GM21576 (cell line): ENCODE data around the gene NKAP.
"Not testable (repeated sequence)": the region's sequence is repeated elsewhere in the genome, so short reads cannot be mapped to it uniquely, and the experiment has no call there.

Experiments
- ATAC-seq: cut with Tn5 transposase; IDR thresholded peaks from one replicate; pipeline ENCODE4 v1.9.1; 2021; ENCODE audit warnings: mild to moderate bottlenecking, moderate library complexity; ENCODE audit not compliant: unreplicated experiment

Gene NKAP

DNA sequence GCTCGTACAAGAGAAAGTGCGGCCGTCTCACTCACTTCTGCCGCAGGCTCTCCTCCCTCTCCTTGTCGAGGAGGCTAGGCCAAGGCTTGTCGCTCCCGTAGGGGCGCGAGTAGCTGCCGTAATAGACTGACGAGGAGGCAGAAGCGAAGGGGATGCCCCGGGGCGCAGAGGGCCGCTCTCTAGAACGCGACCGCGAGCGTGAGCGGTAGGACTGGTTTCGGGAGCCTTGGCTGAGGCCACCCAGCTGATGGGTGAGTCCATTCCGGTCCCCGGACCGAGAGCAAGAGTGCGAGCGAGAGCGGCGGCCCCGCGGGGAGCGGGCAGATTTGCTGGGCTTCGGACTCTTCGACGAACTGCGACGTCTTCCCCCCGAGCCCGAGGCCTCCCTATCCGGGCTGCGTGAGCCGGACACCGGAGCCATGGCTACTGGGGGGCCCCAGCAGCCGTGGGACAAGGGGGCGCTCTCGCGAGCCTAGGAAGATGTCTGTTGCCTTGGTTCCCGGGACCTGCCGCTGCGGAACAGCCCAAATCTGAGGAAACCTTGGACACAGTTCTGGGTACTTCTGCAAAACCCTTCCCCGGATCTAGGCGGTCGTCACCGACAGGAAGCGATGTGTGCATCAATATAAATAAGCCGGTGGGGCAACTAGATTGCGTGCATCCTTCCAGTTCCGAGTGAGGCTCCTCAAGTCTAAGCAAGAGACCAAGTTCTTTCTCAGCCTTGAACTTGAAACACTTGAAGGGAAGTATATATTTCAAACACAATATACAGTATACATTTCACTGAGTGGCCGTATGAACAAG, at the start of gene NKAP:
Gene NKAP, minus strand, starts transcription at position 567 of the 804 bp plus-strand sequence. Its CDS starts 146 bp downstream, at position 421.
- peak; percentile 83 for ATAC-seq

DNA sequence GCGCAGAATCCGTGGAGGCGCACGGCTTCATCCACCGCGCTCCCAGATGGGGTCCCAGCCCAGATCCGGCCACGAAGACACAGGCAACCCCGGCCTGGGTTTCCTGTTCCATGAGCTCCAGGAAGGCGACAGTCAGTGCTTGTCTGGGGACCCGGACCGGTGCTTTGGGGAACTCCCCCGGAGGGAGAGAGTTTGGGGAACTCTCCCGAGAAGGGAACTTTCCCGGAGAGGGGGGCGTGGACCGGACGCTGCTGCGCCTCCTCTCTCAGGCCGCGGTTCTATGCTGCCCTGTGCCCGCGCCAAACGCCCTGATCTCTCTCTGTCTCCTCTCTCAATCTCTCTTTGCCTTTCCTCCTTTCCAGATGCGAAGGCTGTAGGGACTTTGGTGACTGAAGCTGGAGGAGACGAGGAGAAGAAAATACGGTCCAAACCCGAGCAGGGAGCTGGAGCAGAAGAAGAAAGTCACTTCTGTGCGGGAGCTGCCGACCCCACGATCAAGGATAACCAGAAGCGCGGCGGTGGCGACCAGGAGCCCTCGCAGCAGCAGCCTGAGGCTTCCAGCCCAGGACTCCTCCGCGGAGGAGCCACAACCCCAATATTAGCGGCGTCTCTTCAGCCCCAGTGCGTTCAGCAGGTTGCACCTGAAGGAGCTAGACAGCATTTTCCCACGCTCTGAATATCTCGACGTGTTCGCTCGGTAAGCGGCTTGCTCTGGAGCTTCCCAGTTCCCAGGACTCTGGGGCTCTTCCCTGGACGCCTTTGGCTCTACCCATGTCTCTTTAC, 47.6 kb upstream of the NKAP start:
- no peak for ATAC-seq

DNA sequence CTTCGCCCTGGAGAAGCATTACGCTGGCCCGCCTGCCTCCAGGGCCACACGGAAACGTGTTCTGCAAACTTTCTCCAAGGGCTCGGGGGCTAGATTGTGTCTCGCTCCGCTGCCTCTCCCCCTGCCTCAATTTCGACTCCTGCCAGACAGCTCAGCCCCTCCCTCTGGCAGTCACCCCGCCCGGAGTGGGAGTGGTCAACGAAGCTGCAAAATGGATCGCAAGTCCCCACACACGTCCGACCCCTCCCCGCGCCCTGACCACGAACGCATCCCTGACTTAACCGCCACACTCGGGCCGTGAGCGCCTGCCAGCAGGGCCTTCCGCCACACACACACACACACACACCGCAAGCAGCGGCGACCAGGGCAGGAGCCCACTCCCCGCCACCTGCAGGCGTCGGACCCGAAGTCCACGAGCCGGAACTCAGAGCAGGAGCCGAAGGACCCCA, 47.0 kb upstream of the NKAP start:
- no peak for ATAC-seq

GRCh38 chrX:119989905-119990555, 46.5 kb upstream of the NKAP start:
- ATAC-seq = no peak

- no peak for ATAC-seq
Measured at GRCh38 chrX:119986203-119986602, 42.7 kb upstream of the NKAP start.

GRCh38 chrX:119984652-119985051, 41.1 kb upstream of the NKAP start:
- no peak for ATAC-seq

- ATAC-seq = no peak
Measured at GRCh38 chrX:119983494-119983893, 39.9 kb upstream of the NKAP start.

DNA sequence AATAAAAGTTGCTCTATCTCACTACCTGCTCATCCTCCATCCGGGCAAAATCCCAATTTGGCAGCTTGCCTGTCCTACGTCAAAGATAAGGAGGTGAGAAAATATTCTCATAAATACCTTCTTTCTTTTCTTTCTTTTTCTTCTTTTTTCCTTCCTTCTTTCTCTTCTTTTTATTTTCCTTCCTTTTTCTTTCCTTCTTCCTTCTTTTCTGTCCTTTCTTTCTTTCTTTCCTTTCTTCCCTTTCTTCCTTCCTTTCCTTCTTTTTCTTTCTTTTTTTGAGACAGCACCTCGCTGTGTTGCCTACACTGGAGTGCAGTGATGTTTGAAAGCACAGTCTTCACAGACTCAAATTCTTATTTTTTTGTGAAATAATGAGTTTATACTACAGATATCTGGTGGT, 38.6 kb upstream of the NKAP start:
- ATAC-seq = no peak

GRCh38 chrX:119981286-119982070, 37.9 kb upstream of the NKAP start:
- no peak for ATAC-seq

DNA sequence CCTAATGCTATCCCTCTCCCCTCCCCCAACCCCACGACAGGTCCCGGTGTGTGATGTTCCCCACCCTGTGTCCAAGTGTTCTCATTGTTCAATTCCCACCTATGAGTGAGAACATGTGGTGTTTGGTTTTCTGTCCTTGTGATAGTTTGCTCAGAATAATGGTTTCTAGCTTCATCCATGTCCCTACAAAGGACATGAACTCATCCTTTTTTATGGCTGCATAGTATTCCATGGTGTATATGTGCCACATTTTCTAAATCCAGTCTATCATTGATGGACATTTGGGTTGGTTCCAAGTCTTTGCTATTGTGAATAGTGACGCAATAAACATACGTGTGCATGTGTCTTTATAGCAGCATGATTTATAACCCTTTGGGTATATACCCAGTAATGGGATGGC, 33.6 kb upstream of the NKAP start:
- ATAC-seq = not testable (repeated sequence)

- no peak for ATAC-seq
Measured at GRCh38 chrX:119971184-119971583, 27.6 kb upstream of the NKAP start.

DNA sequence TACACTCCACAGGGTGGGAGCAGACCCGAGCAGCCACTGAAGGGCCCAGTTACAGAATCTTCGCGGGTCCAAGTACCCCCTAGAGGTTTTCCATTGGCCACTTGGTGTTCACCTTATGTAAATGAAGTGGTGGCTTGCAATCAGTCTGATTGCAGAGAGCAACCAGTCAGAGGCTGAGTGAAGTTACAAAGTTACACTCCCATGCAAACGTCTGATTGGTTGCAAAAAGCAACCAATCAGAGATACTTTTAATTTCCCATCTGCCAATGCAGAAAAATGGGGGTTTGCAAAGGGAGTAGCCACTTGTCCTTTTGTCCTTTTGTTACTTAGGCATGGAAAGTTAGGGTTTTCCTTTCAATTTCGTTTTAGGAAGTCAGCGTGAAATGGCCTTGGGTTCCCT, 27.0 kb upstream of the NKAP start:
- no peak for ATAC-seq

DNA sequence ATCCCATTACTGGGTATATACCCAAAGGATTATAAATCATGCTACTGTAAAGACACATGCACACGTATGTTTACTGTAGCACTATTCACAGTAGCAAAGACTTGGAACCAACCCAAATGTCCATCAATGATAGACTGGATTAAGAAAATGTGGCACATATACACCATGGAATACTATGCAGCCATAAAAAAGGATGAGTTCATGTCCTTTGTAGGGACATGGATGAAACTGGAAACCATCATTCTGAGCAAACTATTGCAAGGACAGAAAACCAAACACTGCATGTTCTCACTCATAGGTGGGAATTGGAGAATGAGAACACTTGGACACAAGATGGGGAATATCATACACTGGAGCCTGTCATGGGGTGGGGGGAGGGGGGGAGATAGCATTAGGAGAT, 23.3 kb upstream of the NKAP start:
- not testable (repeated sequence) for ATAC-seq

DNA sequence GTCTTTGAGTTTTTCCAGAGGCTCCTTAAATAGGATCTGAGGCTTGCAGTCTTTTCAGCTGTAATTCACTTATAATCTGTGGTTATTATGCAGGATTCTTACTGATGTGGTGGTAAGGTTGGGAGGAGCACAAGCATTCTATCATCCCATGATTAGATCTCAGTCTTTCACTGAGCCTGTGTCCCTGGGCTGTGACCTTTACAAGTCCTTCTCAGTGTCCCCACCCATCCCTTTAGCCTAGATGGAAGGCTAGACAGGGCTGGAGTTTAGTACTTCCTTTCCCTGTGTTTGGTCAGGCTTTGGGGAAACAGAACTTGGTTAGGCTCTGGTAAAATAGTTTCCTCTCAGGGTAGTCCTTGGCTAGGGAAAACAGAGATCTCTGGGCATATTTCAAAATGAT, 17.1 kb upstream of the NKAP start:
- no peak for ATAC-seq

DNA sequence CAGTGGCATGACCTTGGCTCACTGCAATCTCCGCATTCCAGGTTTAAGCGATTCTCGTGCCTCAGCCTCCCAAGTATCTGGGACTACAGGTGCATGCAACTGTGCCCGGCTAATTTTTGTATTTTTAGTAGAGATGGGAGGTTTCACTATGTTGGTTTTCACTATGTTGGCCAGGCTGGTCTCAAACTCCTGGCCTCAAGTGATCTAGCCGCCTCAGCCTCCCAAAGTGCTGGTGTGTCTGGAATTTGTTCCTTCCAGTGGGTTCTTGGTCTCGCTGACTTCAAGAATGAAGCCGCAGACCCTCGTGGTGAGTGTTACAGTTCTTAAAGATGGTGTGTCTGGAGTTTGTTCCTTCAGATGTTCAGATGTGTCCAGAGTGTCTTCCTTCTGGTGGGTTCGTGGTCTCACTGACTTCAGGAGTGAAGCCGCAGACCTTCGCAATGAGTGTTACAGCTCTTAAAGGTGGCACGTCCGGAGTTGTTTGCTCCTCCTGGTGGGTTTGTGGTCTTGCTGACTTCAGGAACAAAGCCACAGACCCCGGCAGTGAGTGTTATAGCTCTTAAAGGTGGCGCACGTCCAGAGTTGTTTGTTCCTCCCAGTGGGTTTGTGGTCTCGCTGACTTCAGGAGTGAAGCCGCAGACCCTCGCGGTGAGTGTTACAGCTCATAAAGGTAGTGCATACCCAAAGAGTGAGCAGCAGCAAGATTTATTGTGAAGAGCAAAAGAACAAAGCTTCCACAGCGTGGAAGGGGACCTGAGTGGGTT, 12.4 kb upstream of the NKAP start:
- not testable (repeated sequence) for ATAC-seq

- ATAC-seq = no peak
Measured at GRCh38 chrX:119954374-119954773, 10.8 kb upstream of the NKAP start.

GRCh38 chrX:119948381-119948780, 4.8 kb upstream of the NKAP start:
- ATAC-seq = no peak

DNA sequence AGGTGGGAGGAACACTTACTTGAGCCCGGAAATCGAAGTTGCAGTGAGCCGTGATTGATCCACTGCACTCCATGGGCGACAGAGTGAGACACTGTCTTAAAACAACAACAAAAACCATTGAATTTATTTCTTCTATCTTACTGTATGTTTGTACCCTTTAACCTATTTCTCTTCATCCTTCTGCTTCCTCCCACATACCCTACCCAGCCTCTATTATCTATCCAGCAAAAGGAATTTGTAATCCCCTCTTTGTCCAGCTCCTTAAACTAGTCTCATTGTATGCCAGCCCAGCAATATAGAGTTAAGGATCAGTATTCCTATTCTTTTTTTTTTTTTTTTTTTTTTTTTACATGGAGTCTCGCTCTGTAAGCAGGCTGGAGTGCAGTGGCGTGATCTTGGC, 1.9 kb upstream of the NKAP start:
- ATAC-seq = no peak

DNA sequence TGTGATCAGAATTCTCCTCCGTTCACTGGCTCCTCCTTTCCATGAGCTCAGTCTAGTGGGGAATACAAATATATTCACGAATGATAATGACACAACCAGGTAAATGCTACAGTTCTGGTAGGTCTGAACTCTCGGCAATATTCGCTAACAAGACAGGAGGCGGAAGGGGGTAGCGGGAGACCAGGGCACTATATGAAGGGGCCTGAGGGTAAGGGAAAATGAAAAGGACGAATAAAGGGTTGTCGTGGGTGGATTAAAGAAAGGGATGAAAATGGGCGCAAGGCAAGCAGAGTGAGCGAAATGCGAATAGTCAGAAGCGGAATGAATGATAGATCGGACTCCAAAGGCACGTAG, 743 bp downstream of the NKAP start:
- ATAC-seq = peak; percentile 7

DNA sequence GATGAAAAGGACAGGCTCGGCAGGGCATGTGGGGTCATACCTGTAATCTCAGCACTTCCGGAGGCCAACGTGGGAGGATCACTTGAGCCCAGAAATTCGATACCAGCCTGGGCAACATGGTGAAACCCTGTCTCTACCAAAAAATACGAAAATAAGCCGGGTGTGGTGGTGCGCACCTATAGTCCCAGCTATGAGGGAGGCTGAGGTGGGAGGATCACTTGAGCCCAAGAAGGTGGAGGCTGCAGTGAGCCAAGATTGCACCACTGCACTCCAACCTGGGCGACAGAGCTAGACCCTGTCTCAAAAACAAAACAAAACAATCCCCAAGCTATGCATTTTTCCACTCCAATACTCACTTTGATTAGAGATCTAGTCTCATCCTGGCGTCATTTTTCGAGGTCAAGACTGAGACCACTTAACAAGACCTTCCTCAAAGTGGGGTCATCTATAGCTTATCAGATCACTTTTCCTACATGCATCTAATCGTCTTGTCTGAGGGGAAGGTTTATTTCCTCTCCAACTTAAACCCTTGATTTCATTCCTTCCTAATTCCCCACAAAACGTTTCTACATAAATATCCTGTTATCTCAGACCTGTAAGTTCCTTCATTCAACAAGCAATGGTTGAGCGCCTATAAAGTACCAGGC, 1.3 kb downstream of the NKAP start:
- ATAC-seq = no peak
